Astrocyte of the spinal cord (primary cell): ENCODE measurements around the gene GRIA4.

Experiments
- DNase-seq: peaks from one replicate; pipeline ENCODE4 v3.0.0; 2011; ENCODE audit warnings: low read depth, low spot score
- H3K4me3 ChIP-seq: 2 replicates; pipeline ENCODE4 v1.5.1; 2011; ENCODE audit warnings: low read depth, mild to moderate bottlenecking, low read length, moderate library complexity
- in situ Hi-C: cut with HindIII; loops from 2 replicates; pipeline ENCODE4 v1.10.0; 2017; ENCODE audit warnings: low sequenced_read_pairs
- TF ChIP-seq, protein P1 (sequence below): IDR thresholded peaks from 2 replicates; pipeline ENCODE4 v1.5.1; 2012; ENCODE audit warnings: low read depth, mild to moderate bottlenecking, low read length, inconsistent platforms

GRIA4 gene

DNA sequence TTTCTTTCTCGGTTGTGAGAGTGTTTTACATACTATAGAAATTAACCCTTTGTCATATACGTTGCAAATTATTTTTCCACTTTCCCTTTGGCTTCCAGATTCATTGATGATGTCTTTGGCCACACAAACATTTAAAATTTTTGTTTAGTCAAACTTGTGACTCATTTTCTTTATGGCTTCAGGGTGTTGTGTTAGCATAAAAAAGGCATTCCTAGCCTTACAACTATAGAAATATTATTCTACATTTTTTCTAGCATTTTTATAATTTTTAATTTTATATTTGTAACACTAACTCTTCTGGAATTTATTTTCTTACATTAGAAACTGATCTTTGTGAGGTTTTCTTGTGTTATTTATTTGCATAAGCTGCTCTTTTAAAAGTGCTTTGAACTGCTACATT, 12.1 kb downstream of the GRIA4 start:
- in situ Hi-C loops = no loop called here
- no peak for DNase-seq
- TF ChIP-seq, protein P1, sequence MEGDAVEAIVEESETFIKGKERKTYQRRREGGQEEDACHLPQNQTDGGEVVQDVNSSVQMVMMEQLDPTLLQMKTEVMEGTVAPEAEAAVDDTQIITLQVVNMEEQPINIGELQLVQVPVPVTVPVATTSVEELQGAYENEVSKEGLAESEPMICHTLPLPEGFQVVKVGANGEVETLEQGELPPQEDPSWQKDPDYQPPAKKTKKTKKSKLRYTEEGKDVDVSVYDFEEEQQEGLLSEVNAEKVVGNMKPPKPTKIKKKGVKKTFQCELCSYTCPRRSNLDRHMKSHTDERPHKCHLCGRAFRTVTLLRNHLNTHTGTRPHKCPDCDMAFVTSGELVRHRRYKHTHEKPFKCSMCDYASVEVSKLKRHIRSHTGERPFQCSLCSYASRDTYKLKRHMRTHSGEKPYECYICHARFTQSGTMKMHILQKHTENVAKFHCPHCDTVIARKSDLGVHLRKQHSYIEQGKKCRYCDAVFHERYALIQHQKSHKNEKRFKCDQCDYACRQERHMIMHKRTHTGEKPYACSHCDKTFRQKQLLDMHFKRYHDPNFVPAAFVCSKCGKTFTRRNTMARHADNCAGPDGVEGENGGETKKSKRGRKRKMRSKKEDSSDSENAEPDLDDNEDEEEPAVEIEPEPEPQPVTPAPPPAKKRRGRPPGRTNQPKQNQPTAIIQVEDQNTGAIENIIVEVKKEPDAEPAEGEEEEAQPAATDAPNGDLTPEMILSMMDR = no peak
- H3K4me3 ChIP-seq = no peak overlapping the region

DNA sequence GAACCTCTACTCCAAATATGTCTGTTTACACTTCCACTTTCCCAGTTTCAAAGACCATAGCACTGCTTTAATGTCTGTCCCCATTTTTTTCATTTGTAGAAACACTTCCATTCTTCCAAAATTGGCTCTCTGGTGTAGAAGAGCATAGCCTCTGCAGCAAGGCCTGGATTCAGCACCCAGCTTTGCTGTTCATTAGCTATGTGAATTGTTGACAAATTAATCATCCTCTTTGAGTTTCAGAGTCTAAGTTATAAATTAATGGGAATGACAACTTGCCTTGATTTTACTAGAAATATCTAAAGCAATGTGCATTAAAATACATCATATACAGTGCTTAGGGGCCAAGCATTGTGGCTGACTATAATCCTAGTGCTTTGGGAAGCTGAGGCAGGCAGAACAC, 22.4 kb downstream of the GRIA4 start:
- DNase-seq = no peak
- in situ Hi-C loops = no loop called here
- no peak overlapping the region for H3K4me3 ChIP-seq
- TF ChIP-seq, protein P1 = no peak

DNA sequence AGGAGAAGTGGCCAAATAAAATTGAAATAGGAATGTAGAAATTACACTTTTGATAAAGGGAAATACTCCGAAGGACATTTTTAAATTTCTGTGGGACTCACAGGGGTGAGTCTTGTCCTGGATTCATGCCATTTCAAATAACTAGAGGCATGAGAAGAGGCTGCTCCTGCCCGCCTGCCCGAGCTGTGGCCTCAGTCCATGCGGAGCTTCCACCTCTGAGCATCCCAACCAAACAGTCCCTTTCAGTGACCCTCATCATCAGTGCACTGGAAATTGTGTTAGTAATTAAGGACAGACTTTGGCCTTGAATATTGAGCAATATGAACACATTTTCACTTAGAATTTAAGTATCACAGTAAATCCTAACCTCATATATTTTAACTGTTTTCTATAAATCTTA, 25.6 kb downstream of the GRIA4 start:
- DNase-seq = no peak
- H3K4me3 ChIP-seq = no peak overlapping the region
- in situ Hi-C loops = no loop called here
- TF ChIP-seq, protein P1 = no peak

DNA sequence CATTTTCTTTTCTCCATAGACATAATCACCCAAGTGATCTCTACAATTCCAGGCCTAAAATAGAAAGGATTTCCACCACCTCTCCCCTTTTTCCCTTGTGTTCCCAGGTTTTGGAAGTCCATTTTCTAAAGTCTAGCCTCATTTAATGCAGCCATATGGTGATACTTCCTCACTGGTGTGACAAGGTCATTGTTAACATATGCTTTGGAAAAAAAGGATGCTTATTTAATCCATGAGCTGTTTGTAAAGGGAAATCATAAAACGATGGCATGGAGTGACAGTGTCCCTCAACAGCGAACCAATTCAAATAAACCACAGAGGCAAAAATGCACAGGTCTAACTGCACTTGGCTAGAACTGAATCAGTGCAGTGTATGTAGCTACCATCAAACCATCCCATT, 26.6 kb downstream of the GRIA4 start:
- TF ChIP-seq, protein P1 = no peak
- in situ Hi-C loops = no loop called here
- H3K4me3 ChIP-seq = no peak overlapping the region
- no peak for DNase-seq

DNA sequence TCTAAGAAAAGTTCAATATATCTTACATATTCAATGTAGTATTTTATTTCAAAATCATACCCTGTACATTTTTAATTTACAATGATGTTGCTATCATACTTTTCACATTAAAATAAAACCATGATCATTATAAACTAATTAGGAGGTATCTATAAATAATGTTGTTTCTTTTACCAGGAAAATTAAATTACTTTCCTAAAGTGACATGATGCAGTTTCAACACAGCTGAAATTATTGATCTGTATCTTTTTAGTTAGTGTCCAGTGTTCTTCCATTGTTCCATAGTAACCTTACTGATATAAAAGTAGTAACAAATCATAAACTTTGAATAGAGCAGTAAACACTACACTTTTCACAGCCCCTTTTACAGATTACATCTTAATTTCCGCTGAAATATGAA, 29.7 kb downstream of the GRIA4 start:
- TF ChIP-seq, protein P1 = no peak
- in situ Hi-C loops = no loop called here
- H3K4me3 ChIP-seq = no peak overlapping the region
- no peak for DNase-seq

DNA sequence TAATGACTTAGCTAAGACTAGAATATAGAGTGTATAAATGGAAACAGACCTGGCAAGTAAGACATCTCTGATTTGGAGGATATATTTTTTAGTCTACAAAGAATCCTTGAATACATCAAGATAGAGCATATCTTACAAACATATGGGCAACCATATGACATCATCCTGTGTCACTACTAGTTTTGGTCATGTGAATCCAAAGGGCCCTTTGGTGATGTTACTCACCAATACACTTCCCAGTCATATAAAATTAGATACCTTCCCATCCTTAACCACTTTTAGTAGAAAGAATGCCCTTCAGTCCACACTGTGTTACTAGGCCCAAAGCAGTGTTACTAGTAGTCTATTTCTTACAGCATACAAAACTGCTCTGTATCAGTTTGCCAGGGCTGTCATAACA, 31.6 kb downstream of the GRIA4 start:
- DNase-seq = no peak
- in situ Hi-C loops = no loop called here
- H3K4me3 ChIP-seq = no peak overlapping the region
- TF ChIP-seq, protein P1 = no peak

DNA sequence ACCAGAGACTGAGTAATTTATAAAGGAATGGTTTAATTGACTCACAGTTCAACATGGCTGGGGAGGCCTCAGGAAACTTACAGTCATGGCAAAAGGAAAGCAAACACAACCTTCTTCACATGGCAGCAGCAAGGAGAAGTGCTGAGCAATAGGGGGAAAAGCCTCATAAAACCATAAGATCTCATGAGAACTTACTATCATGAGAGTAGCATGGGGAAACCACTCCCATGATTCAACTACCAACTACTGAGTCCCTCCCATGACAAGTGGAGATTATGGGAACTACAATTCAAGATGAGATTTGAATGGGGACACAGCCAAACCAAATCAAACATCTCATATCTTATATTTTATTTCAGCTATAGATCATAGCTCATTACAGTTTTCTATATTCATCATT, 33.0 kb downstream of the GRIA4 start:
- in situ Hi-C loops = no loop called here
- no peak for DNase-seq
- TF ChIP-seq, protein P1 = no peak

More for the DNA sequence above, 33.0 kb downstream of the GRIA4 start:
- H3K4me3 ChIP-seq = no peak overlapping the region
